K562 (cell line): ENCODE measurements around the gene RUVBL2. TPM values are rescaled to one million over a fixed set of nuclear protein-coding genes. Genes with fewer than 3 reads are reported as not detected.

Experiments
- ATAC-seq: fragments of 200-7000 bp; cut with Tn5 transposase; 3 replicates; pipeline ENCODE4 v1.9.1; 2020; ENCODE audit warnings: moderate library complexity
- BruUV-seq: library from RNA; stranded (reverse); fragments of 400-500 nt; replicated peaks from 2 replicates; lab custom pipeline; 2021; lab: Mats Ljungman, UMichigan
- CTCF ChIA-PET: fragments of 300-600 bp; formaldehyde crosslinking; extraction: SDS; loops from one replicate; lab custom pipeline; 2021; ENCODE audit warnings: low intra/inter-chr PET ratio; lab: Yijun Ruan, JAX
- POLR2A ChIA-PET: fragments of 300-600, 350-650 bp; sonication (Branson Sonifier 250); formaldehyde crosslinking; extraction: SDS; loops from one replicate; lab custom pipeline; 2021; ENCODE audit warnings: antibody characterized with exemption, inconsistent platforms; lab: Yijun Ruan, JAX
- DNase-seq, 4 experiments: peaks; one replicate each; pipeline versions ENCODE4 v3.0.0 to v3.0.0-alpha.2; 2011 to 2018; ENCODE audit warnings: low spot score in 3 of 4, mixed read lengths in 3 of 4; ENCODE audit errors: extremely low read depth in 1 of 4
- FAIRE-seq: peaks from 2 replicates; lab custom pipeline; 2011; peaks lifted over from hg19 to GRCh38; lab: Jason Lieb, UNC
- H2AFZ ChIP-seq: 2 replicates; pipeline ENCODE4 v1.6.0; 2011; ENCODE audit warnings: low read depth, low read length, control low read depth, inconsistent platforms
- H3K27ac ChIP-seq: fragments of 200-600 bp; 3 replicates; pipeline ENCODE4 v1.8.0; 2011; ENCODE audit warnings: low read depth, mild to moderate bottlenecking, control low read depth, inconsistent platforms, low read length, moderate library complexity, mixed read lengths; ENCODE audit errors: extremely low read depth
- H3K27me3 ChIP-seq, 2 experiments: fragments of 300-600 bp in 1 of 2; 2 replicates in 1 of 2; 3 replicates in 1 of 2; pipeline versions ENCODE4 v1.6.0 to v1.8.0; 2011; ENCODE audit warnings: inconsistent platforms in 2 of 2, low read length in 2 of 2, mild to moderate bottlenecking in 1 of 2, mixed read lengths in 1 of 2, moderate library complexity in 1 of 2; ENCODE audit not compliant: control insufficient read depth in 2 of 2, insufficient read depth in 2 of 2
- H3K36me3 ChIP-seq: fragments of 300-600 bp; 3 replicates; pipeline ENCODE4 v1.8.0; 2011; ENCODE audit warnings: mild to moderate bottlenecking, low read length, inconsistent platforms; ENCODE audit not compliant: control insufficient read depth, insufficient read depth
- H3K4me1 ChIP-seq, 2 experiments: fragments of 200-600 bp in 1 of 2; replicated peaks in 1 of 2; 2 replicates in 1 of 2; 3 replicates in 1 of 2; pipeline versions ENCODE4 v1.5.1 to v1.8.0; 2011; ENCODE audit warnings: inconsistent platforms in 2 of 2, low read length in 2 of 2, mild to moderate bottlenecking in 1 of 2, mixed read lengths in 1 of 2, moderate library complexity in 1 of 2; ENCODE audit not compliant: control insufficient read depth in 2 of 2, insufficient read depth in 2 of 2
- H3K4me2 ChIP-seq: 2 replicates; pipeline ENCODE4 v1.6.1; 2011; ENCODE audit warnings: low read length, control low read depth, inconsistent platforms, mixed read lengths; ENCODE audit not compliant: insufficient read depth
- H3K4me3 ChIP-seq: fragments of 200-600 bp; sonication (generic), shearing (Covaris generic); 2 replicates; pipeline ENCODE4 v1.5.1; 2016; ENCODE audit warnings: control low read depth, inconsistent platforms
- H3K79me2 ChIP-seq: fragments of 200-600 bp; 3 replicates; pipeline ENCODE4 v1.8.0; 2011; ENCODE audit warnings: low read length, inconsistent platforms; ENCODE audit not compliant: control insufficient read depth, insufficient read depth
- H3K9ac ChIP-seq, 2 experiments: 2 replicates each; pipeline versions ENCODE4 v1.6.0 to v1.6.1; 2011; ENCODE audit warnings: low read depth in 2 of 2, low read length in 2 of 2, control low read depth in 1 of 2, inconsistent platforms in 1 of 2, mild to moderate bottlenecking in 1 of 2, mixed read lengths in 1 of 2; ENCODE audit not compliant: insufficient read depth in 1 of 2
- H3K9me1 ChIP-seq: one replicate; pipeline ENCODE4 v1.6.0; 2011; ENCODE audit warnings: inconsistent platforms, mild to moderate bottlenecking, low read length, moderate library complexity; ENCODE audit not compliant: control insufficient read depth, insufficient read depth
- H3K9me3 ChIP-seq: replicated peaks from 2 replicates; pipeline ENCODE4 v1.5.1; 2011; ENCODE audit warnings: low read depth, low read length, inconsistent platforms; ENCODE audit not compliant: control insufficient read depth, insufficient read depth
- H4K20me1 ChIP-seq: replicated peaks from 2 replicates; pipeline ENCODE4 v1.6.1; 2011; ENCODE audit warnings: low read length, inconsistent platforms, mixed read lengths; ENCODE audit not compliant: control insufficient read depth, insufficient read depth
- BRCA1 ChIP-seq, 2 experiments: fragments of 450-650 bp in 1 of 2; sonication (generic) in 1 of 2; formaldehyde crosslinking in 1 of 2; IDR thresholded peaks; 2 replicates each; pipeline versions ENCODE4 v1.5.0 to v1.6.1; 2017 to 2020; ENCODE audit warnings: mild to moderate bottlenecking in 1 of 2, missing genetic modification reagents in 1 of 2
- CHD2 ChIP-seq: IDR thresholded peaks from 2 replicates; pipeline ENCODE4 v1.6.1; 2011; ENCODE audit warnings: low read depth, low read length
- EWSR1 ChIP-seq: fragments of 450-650 bp; IDR thresholded peaks from 2 replicates; pipeline ENCODE4 v1.6.1; 2018; ENCODE audit warnings: borderline replicate concordance, mild to moderate bottlenecking, low read depth, moderate library complexity; ENCODE audit not compliant: partially characterized antibody
- KDM5B ChIP-seq: fragments of 200-600 bp; sonication (generic); IDR thresholded peaks from 2 replicates; pipeline ENCODE4 v1.6.1; 2012; ENCODE audit warnings: low read depth, mild to moderate bottlenecking, moderate library complexity, low read length, control low read depth, inconsistent platforms; ENCODE audit not compliant: insufficient replicate concordance
- L3MBTL2 ChIP-seq: fragments of 450-650 bp; IDR thresholded peaks from 2 replicates; pipeline ENCODE4 v1.6.1; 2016; ENCODE audit warnings: mild to moderate bottlenecking, moderate library complexity
- MAZ ChIP-seq, 2 experiments: fragments of 450-650 bp in 1 of 2; sonication (generic) in 1 of 2; formaldehyde crosslinking; IDR thresholded peaks in 1 of 2; conservative IDR thresholded peaks in 1 of 2; 2 replicates each; pipeline versions ENCODE4 v1.4.0 to v1.5.0; 2020; ENCODE audit warnings: mild to moderate bottlenecking in 1 of 2, missing genetic modification reagents in 1 of 2
- MCM7 ChIP-seq, 2 experiments: fragments of 450-650 bp; IDR thresholded peaks; 2 replicates each; pipeline ENCODE4 v1.6.1; 2016 to 2018
- MEF2A ChIP-seq: IDR thresholded peaks from 2 replicates; pipeline ENCODE4 v1.6.1; 2011; ENCODE audit warnings: low read depth, mild to moderate bottlenecking, low read length, moderate library complexity; ENCODE audit not compliant: control insufficient read depth
- MYBL2 ChIP-seq, 2 experiments: fragments of 450-650 bp in 1 of 2; sonication (generic) in 1 of 2; formaldehyde crosslinking in 1 of 2; IDR thresholded peaks; 2 replicates each; pipeline versions ENCODE4 v1.6.1 to v1.8.1; 2017 to 2022; ENCODE audit warnings: borderline replicate concordance in 1 of 2, inconsistent platforms in 1 of 2, low read depth in 1 of 2, mild to moderate bottlenecking in 1 of 2, missing genetic modification reagents in 1 of 2, moderate library complexity in 1 of 2
- RAD51 ChIP-seq: fragments of 450-650 bp; IDR thresholded peaks from 2 replicates; pipeline ENCODE4 v1.7.1; 2016; ENCODE audit warnings: low read depth, mild to moderate bottlenecking, borderline replicate concordance
- RBFOX2 ChIP-seq: fragments of 200-400 bp; formaldehyde crosslinking; IDR thresholded peaks from 2 replicates; pipeline ENCODE4 v1.6.1; 2017; ENCODE audit warnings: low read depth, mild to moderate bottlenecking, low read length, moderate library complexity
- TGIF2 ChIP-seq: sonication (generic); formaldehyde crosslinking; IDR thresholded peaks from 2 replicates; pipeline ENCODE4 v1.8.1; 2022; ENCODE audit warnings: mild to moderate bottlenecking, missing genetic modification reagents, moderate library complexity
- ZFP30 ChIP-seq: fragments of 250-450 bp; sonication (Bioruptor Pico); IDR thresholded peaks from 2 replicates; pipeline ENCODE4 v1.8.0; 2022; ENCODE audit warnings: moderate library complexity, mild to moderate bottlenecking, inconsistent platforms, borderline replicate concordance
- ZNF121 ChIP-seq: sonication (generic); formaldehyde crosslinking; conservative IDR thresholded peaks from 2 replicates; pipeline ENCODE4 v1.8.0; 2022; ENCODE audit warnings: missing genetic modification reagents
- ZNF224 ChIP-seq: sonication (generic); formaldehyde crosslinking; IDR thresholded peaks from 2 replicates; pipeline ENCODE4 v1.8.0; 2022; ENCODE audit warnings: mild to moderate bottlenecking, missing genetic modification reagents
- ZNF253 ChIP-seq: fragments of 250-450 bp; sonication (Bioruptor Pico); conservative IDR thresholded peaks from 2 replicates; pipeline ENCODE4 v1.6.1; 2021; ENCODE audit warnings: mild to moderate bottlenecking
- ZNF408 ChIP-seq: fragments of 250-450 bp; sonication (Bioruptor Pico); IDR thresholded peaks from 2 replicates; pipeline ENCODE4 v1.4.0; 2020; ENCODE audit warnings: low read depth, mild to moderate bottlenecking, moderate library complexity
- WGBS: fragments of 100-300 bp; shearing (Covaris generic); methylation state at CpG from one replicate; pipeline ENCODE4 v1.1.6; 2016; ENCODE audit warnings: low coverage, mixed read lengths; ENCODE audit not compliant: insufficient coverage; ENCODE audit errors: missing lambda C conversion rate; 5-methylcytosine and 5-hydroxymethylcytosine counted together
- in situ Hi-C: fragments of 300-500 bp; cut with MboI; formaldehyde crosslinking; loops from 4 replicates; pipeline ENCODE4 v1.15.0; 2018; ENCODE audit warnings: inconsistent platforms, mixed read lengths
- intact Hi-C: fragments of 100-400 bp; cut with micrococcal nuclease; formaldehyde crosslinking; loops from 2 replicates; pipeline ENCODE4 v1.14.2; 2022
- polyA plus RNA-seq, 8 experiments: library from polyadenylated mRNA; depleted of rRNA in 4 of 8; stranded (reverse) in 5 of 8; unstranded in 3 of 8; fragments of >200 nt; fragmentation: Nextera tagmentation in 2 of 8; fragmentation: Illumina TruSeq in 1 of 8; extraction: Ambion mirVana in 2 of 8; extraction: Trizol in 1 of 8; gene quantifications; 2 replicates each; pipeline versions ENCODE4 v1.2.1 to v1.2.3, GENCODE V29; 2011 to 2014; ENCODE audit warnings: inconsistent platforms in 1 of 8, missing spikeins in 1 of 8
- total RNA-seq, 7 experiments: library from RNA; depleted of rRNA in 6 of 7; stranded (reverse); fragments of >200 nt in 6 of 7; fragmentation: Illumina TruSeq in 2 of 7; extraction: Trizol in 2 of 7; gene quantifications; 2 replicates each; pipeline versions ENCODE4 v1.2.1 to v1.2.3, GENCODE V29; 2011 to 2021; ENCODE audit warnings: low replicate concordance in 1 of 7

The RUVBL2 gene
- total and polyA plus RNA-seq, 9 of the 15 experiments (the other 6 are each of a cell fraction or from before 2014, with no cell fraction given): 71.4 to 453 (median 237) TPM

- H3K79me2 ChIP-seq: peaks cover 47% of the 10 kb centered on the region
- DNase-seq (no peak), ATAC-seq (no peak), FAIRE-seq (no peak)
- in situ Hi-C loops: no loop called here
- 82% methylated on average over 4 of the region's 4 CpGs for WGBS
- TF ChIP-seq TGIF2 (CRISPR knock-in tag): no peak
- TF ChIP-seq MEF2A: no peak
- TF ChIP-seq EWSR1: no peak
- TF ChIP-seq L3MBTL2: no peak
- no peak for TF ChIP-seq KDM5B
- TF ChIP-seq MCM7 (IDR thresholded peaks at IDR 0.05): no peak
- no peak for TF ChIP-seq ZNF224 (CRISPR knock-in tag)
- no peak for TF ChIP-seq MAZ (CRISPR knock-in tag; conservative IDR thresholded peaks at IDR 0.05 in 1 of 2, IDR thresholded peaks at IDR 0.05 in 1 of 2)
- no peak for TF ChIP-seq RBFOX2
- no peak for TF ChIP-seq BRCA1 (IDR thresholded peaks at IDR 0.05)
- TF ChIP-seq BRCA1 (CRISPR knock-in tag; IDR thresholded peaks at IDR 0.05): no peak
- no peak for TF ChIP-seq RAD51
- no peak for TF ChIP-seq ZNF253 (CRISPR knock-in tag)
- no peak for TF ChIP-seq ZNF121 (CRISPR knock-in tag)
- TF ChIP-seq CHD2: no peak
- TF ChIP-seq ZFP30 (CRISPR knock-in tag): no peak
- no peak for TF ChIP-seq MYBL2 (IDR thresholded peaks at IDR 0.05; ENCODE audit: low read depth)
- TF ChIP-seq MYBL2 (CRISPR knock-in tag; IDR thresholded peaks at IDR 0.05; ENCODE audit: borderline replicate concordance): no peak
- TF ChIP-seq ZNF408: no peak
- no peaks in the 10 kb centered on the region for H4K20me1 ChIP-seq
- H3K27me3 ChIP-seq: no peaks in the 10 kb centered on the region
- no TSS peak for BruUV-seq
- CTCF ChIA-PET: no interaction called here
- H3K36me3 ChIP-seq: peaks cover 50% of the 10 kb centered on the region
- peaks cover 5 to 32% of the 10 kb centered on the region in 2 experiments; a peak in 4 of 5 replicates for H3K4me1 ChIP-seq
- H3K27ac ChIP-seq: no peak overlapping the region
- peak overlapping the region in 1 of 2 experiments; percentile 53; a peak in 1 of 4 replicates for H3K9ac ChIP-seq
- intact Hi-C loops: loop anchor here (10.0 kb wide), 2 partner anchors 164 to 234 kb away; partner anchors contain the start of genes HRC and TRPM4
- no peaks in the 10 kb centered on the region for H3K9me1 ChIP-seq
- POLR2A ChIA-PET: no interaction called here
- H3K9me3 ChIP-seq: no peaks in the 10 kb centered on the region
- H3K4me3 ChIP-seq: no peak overlapping the region
- no peak overlapping the region for H2AFZ ChIP-seq
- no peak overlapping the region for H3K4me2 ChIP-seq
Observed at GRCh38 chr19:48990400-48990799, 3.3 kb upstream of the RUVBL2 start.
